ENCODE measurements around the gene YJU2.
"Not testable (repeated sequence)": the region's sequence is repeated elsewhere in the genome, so short reads cannot be mapped to it uniquely, and the experiment has no call there.

YJU2 gene

DNA sequence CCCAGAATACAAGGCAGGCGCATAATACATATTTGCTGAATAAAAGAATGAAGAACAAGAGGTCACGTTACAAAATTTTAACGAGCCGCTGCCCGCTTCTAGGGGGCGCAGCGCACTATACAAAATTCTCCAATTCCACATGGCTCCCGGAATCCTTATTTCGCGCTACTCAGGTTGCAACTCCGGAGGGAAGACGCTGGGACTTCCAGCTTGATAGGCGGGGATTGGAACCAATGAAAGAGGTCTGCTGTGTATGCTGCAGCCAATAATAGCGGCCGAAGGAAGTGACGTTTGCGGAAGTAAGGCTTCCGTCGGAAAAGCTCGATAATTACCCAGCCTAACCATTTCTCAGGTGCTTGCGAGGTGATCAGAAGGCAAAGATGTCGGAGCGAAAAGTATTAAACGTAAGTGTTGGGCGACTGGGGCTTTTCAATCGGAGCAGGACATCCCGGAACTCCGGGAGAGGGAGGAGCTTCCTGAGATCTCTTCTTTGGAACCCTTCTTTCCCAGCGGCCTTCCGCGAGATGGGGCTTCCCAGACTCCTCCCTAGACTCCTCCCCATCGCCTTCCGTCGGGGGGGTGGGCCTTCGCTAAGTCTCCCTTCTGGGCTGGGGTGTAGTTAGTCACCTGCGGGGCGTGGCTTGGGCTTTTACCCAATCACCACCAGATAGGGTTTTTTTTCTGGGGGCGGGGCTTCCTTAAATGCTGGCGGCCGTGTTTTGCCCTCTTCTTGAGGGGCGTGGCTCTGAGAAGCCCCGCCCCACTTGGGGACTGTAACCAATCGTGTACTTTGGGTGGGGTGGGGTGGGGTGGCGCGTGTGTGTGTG lies at the start of gene YJU2:
Gene YJU2 (plus strand): TSS at position 314 of the 827 bp plus-strand sequence. CDS start 67 bp downstream, at position 381.
- peak; percentile 98 for DNase-seq

DNA sequence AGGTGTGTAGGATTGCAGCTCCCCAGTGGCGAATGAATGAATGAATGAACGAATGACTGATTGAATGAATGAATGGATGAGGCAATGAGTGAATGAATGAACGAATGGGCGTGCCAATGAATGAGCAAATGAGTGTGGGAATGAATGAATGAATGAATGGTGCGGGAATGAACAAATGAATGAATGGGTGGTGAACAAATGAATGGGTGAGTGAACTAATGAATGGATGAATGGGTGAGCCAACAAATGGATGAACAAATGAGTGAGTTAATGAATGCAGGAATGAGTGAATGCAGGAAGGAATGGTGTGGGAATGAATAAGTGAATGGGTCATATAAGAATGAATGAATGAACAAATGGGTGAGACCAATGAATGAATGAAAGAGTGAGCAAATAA lies 49.7 kb upstream of the YJU2 start:
- DNase-seq = no peak

DNA sequence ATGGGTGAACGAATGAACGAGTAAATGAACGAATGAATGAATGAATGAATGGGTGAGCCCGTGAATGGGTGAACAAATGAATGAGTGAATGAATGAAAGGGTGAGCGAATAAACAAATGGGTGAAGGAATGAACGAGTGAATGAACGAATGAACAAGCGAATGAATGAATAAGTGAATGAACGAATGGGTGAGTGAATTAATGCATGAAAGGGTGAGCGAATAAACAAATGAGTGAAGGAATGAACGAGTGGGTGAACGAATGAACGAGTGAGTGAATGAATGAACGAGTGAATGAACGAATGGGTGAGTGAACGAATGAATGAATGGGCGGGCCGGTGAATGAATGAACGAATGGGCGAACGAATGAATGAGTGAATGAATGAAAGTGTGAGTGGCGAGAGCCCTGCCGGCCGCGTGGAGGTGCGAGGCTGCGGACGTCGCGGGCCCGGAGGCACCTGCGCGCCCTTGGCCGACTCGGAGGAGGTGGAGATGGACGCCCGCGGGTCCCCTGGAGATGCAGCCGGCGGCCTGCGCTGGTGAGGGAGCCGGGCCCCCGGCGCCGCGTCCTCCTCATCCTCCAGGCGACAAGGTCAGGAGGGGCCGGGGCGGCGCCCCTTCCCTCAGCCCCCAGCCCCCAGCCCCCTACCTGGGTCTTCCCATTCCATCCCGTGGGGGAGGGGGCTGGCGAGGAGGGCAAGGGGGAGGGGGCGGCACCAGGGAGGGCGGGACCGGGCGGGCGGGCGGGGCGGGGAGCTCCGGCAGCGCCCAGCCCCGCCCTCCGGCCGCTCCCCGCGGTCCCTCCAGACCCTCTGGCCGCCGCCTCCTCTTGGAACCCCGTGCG lies 49.0 kb upstream of the YJU2 start:
- no peak for DNase-seq

DNA sequence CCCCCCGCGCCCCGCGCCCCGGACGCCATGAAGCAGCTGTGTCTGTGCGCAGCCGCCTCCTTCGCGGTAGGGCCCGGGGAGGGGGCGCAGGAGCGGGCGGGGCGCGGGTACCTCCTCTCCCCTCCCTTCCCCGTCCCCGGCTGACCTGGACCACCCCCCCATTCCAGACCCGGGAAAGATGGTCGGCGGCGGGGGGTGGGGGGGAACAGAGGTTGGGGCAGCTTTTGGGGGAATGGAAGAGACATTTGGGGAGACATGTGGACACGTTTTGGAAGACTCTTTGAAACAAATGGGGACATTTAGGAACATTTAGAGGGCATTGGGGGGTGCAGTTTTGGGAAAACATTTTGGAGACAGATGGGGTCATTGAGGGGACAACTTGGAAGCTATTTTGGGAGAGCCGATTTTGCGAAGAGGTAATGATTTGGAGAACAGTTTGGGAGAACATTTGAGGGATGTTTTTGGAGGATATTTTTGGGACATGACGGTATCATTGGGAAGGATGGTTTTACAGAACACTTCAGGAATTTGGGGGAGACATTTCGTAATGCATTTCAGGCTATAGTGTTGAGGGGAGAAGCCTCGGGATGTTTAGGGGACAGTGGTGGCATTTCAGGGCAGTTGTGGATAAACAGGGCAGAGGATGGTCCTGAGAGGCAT lies 48.3 kb upstream of the YJU2 start:
- DNase-seq = no peak

DNA sequence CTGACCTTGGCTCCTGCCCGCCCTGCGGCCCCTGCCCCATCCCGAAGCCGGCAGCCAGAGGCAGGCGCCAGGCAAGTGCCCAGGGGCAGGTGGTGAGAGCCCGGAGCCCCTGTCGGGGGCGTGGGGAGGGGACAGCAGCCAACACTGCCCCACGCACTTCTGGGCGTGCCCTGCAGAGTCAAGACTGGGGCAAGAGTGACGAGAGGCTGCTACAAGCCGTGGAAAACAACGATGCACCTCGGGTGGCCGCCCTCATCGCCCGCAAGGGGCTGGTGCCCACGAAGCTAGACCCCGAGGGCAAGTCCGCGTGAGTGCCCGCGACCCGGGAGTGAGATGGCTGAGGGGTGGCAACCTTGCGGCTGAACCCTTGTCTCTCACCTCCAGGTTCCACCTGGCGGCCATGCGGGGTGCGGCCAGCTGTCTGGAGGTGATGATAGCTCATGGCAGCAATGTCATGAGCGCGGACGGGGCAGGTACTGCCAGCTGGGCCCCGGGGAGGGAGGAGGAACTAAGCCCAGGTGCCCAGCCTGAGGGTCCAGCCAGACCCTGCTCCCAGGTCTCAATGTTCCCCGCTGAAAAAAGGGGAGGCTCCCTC lies 47.1 kb upstream of the YJU2 start:
- peak; percentile 10 for DNase-seq

DNA sequence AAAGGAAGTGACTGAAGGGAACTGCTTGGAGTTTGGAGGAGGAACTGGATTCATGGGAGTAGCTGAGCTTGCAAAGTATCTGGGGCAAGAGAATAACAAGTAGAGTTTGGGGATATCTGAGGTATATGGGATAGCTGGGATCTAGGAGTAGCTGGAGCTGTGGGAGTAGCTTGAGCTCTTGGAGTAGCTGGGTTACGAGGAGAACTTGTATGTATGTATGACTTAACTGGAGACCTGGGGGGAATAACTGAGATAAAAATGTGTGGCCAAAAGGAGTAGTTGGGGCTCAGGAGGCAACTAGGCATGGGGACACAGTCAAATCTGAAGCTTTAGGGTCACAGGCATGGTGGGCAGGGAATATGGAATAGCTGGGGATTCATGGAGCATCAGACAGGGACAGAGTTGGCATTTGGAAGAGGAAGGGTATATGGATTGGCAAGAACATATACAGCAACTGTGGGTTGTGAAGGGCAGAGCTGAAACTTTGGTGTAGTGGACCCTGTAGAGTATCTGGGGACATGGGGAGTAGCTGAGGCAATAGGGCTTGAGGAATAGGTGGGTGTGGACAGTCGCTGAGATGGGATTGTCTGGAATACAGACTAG lies 45.8 kb upstream of the YJU2 start:
- DNase-seq = no peak

DNA sequence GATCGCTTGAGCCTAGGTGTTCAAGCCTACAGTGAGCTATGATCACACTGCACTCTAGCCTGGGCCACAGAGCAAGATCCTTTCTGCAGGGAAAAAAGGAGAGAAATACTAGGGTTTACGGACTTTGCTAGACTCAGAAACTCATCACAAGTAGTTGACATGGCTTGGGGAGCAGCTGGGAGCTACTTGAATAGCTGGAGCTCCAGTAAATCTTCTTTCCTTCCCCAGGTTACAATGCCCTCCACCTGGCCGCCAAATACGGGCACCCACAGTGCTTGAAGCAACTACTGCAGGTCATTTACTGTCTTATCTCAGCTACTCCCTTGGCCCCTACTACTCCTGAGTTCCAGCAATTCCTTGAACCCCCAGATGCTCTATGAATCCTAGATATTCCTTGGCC lies 45.1 kb upstream of the YJU2 start:
- DNase-seq = no peak

DNA sequence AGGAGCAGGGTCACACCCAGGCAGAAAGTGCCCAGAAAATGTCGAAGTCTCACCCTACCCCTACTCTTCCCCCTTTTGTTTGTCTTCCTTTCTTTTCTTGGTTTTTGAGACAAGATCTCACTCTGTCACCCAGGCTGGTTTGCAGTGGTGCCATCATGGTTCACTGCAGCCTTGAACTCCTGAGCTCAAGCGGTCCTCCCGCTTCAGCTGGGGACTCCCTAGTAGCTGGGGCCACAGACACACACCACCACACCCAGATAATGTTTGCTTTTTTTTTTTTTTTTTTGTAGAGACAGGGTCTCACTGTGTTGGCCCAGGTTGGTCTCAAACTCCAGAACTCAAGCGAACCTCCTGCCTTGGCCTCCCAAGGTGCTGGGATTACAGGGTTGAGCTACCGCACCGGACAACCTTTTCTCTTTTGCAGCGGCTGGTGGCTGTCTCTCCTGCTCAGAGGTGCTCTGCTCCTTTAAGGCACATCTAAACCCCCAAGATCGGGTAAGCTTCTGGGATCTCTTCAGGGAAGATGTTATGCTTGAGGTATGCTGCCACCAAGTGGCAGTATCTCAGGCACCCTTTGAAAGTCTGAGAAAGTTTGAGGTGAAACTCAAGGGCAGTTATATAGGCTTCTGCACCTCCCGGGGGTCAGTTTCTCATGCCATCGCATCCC lies 39.9 kb upstream of the YJU2 start:
- no peak for DNase-seq

DNA sequence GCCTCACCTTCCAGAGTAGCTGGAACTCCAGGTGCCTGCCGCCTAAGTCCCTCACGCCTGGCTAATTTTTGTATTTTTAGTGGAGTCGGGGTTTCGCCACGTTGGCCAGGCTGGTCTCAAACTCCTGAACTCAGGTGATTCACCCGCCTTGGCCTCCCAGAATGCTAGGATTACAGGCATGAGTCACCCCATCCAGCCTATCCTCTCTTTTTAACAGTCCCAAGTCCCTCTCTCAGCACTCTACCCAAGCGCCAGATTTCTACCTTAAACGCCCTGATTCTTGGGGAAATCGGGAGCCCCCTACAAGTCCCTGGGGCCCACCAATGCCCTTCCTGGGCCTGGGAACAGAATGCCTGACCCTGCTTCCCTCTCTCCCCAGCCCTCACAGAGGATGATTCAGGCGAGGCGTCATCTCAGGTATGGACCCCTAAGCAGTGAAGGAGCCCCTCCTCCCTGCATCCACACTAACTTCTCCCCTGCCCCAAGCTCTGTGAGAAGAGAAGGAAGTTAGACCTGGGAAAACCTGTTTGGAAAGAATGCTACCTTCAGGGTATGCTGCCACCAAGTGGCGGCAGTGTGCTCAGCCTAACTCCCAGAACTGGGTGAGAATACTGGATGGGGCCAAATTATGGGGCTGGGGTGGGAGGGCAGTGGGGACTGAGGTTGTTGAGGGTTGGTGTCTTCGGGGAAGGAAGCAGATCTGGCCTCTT lies 38.3 kb upstream of the YJU2 start:
- DNase-seq = no peak

DNA sequence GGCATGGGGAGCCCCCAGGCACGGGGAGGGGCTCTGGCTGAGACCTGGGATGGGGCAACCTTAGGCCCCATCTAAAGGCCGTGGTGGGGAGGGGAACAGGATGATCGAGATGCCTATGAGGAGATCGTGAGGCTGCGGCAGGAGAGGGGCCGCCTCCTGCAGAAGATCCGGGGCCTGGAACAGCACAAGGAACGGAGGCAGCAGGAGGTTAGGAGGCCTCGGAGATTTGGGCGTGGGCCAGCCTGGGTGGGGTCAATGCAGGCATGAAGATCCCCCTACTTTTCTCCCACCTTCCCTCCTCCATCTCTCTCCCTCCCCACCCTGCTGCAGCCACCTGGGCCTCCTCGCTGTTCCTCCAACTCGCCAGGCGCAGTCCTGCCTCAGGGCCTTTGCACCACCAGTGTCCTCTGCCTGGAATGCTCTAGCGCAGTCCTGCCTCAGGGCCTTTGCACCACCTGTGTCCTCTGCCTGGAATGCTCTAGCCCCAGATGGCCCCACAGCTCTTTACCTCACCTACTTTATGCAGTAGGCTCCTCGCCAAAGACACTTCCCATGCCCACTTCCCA lies 36.6 kb upstream of the YJU2 start:
- DNase-seq = no peak

DNA sequence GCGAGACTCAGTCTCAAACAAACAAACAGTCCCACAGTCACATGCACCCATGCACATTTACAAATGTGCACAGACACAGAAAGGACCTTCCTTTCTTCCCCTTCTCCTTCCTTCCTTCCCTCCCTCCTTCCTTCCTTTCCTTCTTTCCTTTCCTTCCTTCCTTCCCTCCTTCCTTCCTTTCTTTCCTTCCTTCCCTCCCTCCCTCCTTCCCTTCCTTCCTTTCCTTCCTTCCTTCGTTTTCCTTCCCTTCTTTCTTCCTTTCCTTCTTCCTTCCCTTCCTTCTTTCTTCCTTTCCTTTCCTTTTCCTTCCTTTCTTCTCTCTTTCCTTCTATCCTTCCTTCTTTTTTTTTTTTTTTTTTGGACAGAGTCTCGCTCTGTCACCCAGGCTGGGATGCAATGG lies 33.8 kb upstream of the YJU2 start:
- DNase-seq = no peak

DNA sequence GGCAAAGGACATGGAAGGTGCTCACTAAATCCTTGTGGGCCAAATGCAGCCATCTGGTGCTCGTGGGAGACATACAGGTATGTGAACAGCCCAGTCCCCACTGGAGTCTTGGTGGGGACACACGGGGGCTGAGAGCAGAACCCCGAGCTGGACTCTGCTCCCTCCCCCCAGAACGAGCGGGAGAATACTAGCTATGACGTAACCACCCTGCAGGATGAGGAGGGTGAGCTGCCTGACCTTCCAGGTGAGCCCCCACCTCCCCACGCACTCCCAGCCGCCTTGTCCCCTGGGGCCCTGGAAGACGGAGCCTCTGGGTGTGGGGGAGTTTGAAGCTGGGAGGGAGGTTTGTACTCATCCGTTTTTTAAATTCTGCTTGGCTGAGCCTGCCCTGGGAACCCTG lies 31.1 kb upstream of the YJU2 start:
- DNase-seq = no peak

DNA sequence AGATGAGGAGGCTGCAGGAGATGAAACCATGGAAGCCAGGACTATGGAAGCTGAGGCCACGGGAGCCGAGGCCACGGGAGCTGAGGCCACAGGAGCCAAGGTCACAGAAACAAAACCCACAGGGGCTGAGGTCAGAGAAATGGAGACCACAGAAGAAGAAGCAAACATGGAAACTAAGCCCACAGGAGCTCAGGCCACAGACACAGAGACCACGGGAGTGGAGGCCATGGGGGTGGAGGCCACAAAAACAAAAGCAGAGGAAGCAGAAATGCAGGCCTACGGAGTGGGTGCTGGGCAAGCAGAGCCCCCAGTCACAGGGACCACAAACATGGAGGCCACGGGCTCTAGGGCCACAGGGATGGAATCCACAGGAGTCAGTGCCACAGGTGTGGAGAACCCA lies 30.0 kb upstream of the YJU2 start:
- no peak for DNase-seq

DNA sequence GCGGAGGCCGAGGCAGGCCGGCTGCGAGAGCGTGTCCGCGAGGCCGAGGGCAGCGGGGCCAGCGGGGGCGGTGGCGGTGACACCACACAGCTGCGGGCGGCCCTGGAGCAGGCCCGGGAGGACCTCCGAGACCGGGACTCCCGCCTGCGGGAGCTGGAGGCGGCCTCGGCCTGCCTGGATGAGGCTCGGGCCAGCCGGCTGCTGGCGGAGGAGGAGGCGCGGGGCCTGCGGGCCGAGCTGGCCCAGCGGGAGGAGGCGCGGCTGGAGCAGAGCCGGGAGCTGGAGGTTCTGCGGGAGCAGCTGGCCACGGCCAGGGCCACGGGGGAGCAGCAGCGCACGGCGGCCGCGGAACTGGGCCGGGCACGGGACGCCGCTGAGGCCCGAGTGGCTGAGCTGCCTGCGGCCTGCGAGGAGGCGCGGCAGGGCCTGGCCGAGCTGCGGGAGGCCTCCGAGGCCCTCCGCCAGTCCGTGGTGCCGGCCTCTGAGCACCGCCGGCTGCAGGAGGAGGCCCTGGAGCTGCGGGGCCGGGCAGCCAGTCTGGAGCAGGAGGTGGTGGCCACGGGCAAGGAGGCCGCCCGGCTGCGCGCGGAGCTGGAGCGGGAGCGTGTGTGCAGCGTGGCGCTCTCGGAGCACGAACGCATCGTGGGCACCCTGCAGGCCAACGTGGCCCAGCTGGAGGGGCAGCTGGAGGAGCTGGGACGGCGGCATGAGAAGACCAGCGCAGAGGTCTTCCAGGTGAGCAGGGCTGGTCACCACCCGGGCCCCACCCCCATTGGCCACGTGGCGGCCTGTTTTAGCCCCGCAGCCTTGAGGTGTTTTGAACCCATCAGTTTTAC lies 29.2 kb upstream of the YJU2 start:
- DNase-seq = no peak

DNA sequence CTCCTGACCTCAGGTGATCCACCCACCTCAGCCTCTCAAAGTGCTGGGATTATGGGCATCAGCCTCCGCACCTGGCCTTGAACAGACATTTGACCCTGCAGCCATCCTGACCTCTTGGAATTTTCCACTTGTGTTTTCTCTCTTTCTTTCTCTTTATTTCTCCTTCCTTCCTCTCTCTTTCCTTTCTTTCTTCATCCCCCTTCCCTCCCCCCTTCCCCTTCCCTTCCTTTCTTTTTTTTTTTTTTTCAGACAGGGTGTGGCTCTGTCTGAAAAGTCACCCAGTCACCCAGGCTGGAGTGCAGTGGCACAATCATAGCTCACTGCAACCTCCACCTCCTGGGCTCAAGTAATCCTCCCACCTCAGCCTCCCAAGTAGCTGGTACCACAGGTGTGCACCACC lies 28.4 kb upstream of the YJU2 start:
- not testable (repeated sequence) for DNase-seq

DNA sequence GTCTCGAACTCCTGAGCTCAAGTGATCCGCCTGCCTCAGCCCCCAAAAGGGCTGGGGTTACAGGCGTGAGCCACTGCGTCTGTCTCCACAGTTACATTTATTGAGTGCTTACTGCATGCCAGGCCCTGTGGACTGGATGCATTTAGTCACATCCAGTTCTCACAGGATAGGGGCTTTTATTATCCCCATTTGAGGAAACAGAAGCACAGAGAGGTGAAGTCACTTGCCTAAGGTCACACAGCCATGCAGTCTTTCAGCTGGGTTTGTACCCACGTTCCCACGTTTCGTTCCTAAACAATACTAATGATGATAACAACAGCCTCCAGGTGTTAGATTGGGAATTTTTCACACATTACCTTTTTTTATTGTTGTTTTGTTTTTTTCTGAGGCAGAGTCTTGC lies 26.7 kb upstream of the YJU2 start:
- DNase-seq = no peak

DNA sequence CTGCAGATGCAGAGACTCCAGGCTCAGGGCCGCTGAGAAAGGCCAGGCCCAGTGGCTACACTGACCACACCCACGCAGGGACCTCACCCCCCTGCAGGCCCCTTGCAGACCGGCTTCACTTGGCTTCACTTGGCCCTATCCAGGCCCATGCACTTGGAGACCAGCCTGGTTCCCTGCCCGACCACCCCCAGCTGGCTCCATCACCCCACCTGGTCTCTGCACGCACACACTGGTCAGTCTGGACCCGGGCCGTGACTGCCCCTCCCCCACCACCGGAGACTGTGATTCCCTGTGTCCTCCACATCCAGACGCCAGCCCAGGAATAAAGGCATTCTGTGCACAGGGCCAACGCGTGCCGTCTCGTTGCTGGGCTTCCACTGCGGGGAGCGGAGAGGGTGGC lies 22.4 kb upstream of the YJU2 start:
- no peak for DNase-seq

DNA sequence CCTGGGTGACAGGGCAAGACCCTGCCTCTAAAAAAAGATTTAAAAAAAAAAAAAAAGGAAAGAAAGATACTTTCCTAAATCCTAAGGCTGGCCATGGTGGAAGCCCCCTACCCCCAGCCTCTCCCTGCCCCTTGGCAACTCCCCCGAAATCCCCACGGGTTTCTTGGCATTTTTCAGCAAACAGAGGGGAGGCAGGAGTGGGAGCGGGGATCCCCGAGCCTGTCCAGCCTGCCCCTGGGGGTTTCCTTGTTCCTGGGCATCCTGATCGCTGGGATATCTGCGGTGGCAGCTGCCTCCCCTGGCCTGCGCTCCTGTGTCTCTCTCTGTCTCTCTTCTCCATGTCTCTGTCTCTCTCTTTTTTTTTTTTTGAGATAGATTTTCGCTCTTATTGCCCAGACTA lies 21.0 kb upstream of the YJU2 start:
- no peak for DNase-seq

DNA sequence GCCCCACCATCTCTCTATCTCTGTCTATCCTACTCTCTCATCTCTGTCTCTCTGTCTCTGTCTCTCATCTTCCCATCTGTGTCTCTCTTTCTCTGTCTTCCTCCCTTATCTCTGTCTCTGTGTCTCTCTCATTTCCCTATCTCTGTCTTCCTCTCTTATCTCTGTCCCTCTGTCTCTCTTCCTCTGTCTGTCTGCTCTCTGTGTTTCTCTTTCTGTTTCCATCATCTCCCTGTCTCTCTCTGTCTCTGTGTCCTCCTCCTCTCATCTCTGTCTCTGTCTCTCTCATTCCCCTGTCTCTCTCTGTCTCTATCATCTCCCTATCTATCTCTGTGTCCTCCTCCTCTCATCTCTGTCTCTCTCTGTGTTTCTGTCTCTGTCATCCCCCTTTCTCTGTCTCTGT lies 19.1 kb upstream of the YJU2 start:
- no peak for DNase-seq

DNA sequence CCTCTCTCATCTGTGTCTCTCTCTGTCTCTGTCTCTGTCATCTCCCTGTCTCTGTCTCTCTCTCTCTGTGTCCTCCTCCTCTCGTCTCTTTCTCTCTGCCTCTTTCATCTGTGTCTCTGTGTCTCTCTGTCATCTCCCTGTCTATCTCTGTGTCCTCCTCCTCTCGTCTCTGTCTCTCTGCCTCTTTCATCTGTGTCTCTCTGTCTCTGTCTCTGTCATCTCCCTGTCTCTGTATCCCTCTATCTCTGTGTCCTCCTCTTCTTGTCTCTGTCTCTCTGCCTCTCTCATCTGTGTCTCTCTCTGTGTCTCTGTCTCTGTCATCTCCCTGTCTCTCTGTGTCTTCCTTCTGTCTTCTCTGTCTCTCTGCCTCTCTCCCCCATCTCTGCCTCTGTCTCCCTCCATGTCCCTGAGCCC lies 18.1 kb upstream of the YJU2 start:
- DNase-seq = no peak
